ENCODE data around the gene POU2F1.
"Not testable (repeated sequence)": the region's sequence is repeated elsewhere in the genome, so short reads cannot be mapped to it uniquely, and the experiment has no call there.

POU2F1 gene

DNA sequence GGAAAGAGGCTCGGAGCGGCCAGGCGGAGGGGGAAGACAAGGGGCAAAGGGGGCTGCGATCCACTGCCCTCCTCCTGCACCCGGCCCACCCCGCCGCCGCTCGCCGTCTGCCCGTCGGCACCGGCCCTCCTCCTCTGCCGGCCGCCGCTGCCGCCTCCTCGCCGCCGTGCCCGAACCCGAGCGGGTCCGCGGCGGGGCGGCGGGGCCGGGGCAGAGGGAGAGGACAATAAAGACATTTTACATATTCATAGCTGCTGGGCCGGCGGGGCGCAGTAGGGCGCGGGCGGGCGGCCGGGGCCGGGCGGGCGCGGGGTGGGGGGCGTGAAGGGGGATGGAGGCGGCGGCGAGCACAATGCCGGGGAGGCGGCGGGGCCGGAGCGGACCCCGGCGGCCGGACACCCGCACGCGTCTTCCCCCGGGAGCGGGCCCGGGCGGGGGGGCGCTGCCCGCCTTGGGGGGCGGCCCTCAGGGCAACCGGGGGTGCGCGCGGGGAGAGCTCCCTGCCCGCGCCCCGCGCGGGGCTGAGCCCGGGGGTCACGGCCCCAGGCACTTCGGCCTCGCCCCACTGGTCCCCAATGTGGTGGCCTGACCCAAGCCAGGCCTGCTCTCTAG lies 546 bp downstream of the POU2F1 start:
- TF ChIP-seq CTCF (IDR thresholded peaks at IDR 0.05; ENCODE audit: extremely low read depth, insufficient read depth, missing control alignments) = no peak
- peak; percentile 26 for DNase-seq (ENCODE audit: low spot score)
- in situ Hi-C loops (cut with MboI; ENCODE audit: low pct_unique_long_range_greater_than_20kb, low sequenced_read_pairs, unreplicated experiment) = no loop called here

- TF ChIP-seq CTCF (IDR thresholded peaks at IDR 0.05; ENCODE audit: extremely low read depth, insufficient read depth, missing control alignments) = no peak
These were observed 1.3 kb downstream of the POU2F1 start for GRCh38 chr1:167221738-167222610.

DNA sequence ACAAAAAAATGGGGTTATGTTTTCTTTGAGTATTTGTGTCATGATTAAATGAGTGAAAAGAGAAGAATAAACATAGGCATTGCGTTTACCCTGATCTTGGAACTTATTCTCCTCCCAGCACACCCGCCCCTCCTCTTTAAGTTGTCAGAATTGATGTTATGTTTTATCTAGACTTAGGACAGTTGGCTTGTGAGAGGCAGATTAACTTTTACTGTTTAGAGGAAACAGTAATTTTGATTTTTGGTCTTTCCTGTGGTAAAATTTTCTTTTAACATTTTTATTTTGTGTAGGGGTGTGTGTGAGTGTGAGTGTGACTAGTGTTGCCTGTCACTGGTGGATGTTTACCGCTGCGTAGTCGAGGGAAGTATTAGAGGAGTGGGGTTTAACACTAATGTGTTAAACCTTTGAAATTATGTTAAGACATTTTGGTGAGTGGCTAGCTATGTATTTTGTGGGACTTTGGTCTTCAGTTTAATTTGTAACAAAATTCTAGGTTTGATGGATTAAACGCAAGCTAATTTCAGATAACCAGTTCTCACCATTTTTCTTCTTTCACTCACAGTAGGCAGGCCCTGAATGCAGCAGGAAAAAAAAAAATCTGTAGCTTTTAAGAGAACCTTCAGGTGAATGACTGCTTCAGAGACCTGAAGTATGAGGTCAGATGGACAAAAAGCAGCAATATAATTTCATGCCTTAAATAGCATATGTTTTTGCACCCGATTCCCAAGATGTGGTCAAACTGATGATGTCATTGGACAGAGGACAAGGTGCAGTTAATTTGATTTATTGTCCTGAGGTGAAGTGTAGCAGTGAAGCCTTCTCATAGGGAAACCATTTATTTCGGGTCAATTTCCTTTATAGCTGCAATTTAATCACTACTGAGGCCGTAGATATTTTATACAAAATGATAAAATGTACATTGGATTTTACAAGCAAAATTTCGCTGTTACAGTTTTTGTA lies 2.7 kb downstream of the POU2F1 start:
- DNase-seq (ENCODE audit: low spot score) = no peak
- in situ Hi-C loops (cut with MboI; ENCODE audit: low pct_unique_long_range_greater_than_20kb, low sequenced_read_pairs, unreplicated experiment) = no loop called here
- no peak for TF ChIP-seq CTCF (IDR thresholded peaks at IDR 0.05; ENCODE audit: extremely low read depth, insufficient read depth, missing control alignments)

More at GRCh38 chr1:167221738-167222610, 1.3 kb downstream of the POU2F1 start:
- DNase-seq (ENCODE audit: low spot score) = peak; percentile 63
- in situ Hi-C loops (cut with MboI; ENCODE audit: low pct_unique_long_range_greater_than_20kb, low sequenced_read_pairs, unreplicated experiment) = no loop called here

- in situ Hi-C loops (cut with MboI; ENCODE audit: low pct_unique_long_range_greater_than_20kb, low sequenced_read_pairs, unreplicated experiment); DNase-seq (ENCODE audit: low spot score): not testable (repeated sequence)
These were observed 4.1 kb downstream of the POU2F1 start for GRCh38 chr1:167224734-167225235.

DNA sequence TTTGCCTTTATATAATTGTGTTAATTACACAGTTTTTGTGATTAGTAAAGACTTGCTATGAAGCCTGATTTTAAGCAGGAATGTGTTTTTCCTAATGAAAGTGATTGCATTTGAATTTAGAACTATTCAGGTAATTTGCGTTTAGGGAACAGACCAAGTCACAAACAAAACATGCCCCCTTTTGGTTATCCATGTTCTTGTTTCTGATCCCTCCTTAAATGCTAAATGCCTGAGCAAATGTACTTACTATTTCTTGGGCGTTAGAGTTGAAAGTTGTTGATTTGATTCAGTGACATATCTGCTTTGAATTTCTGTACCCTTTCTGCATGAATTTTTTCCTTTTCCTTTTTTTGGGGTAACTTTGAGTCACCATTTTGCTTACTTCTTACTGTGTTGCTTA lies 5.2 kb downstream of the POU2F1 start:
- no peak for TF ChIP-seq CTCF (IDR thresholded peaks at IDR 0.05; ENCODE audit: extremely low read depth, insufficient read depth, missing control alignments)
- in situ Hi-C loops (cut with MboI; ENCODE audit: low pct_unique_long_range_greater_than_20kb, low sequenced_read_pairs, unreplicated experiment) = no loop called here
- no peak for DNase-seq (ENCODE audit: low spot score)

DNA sequence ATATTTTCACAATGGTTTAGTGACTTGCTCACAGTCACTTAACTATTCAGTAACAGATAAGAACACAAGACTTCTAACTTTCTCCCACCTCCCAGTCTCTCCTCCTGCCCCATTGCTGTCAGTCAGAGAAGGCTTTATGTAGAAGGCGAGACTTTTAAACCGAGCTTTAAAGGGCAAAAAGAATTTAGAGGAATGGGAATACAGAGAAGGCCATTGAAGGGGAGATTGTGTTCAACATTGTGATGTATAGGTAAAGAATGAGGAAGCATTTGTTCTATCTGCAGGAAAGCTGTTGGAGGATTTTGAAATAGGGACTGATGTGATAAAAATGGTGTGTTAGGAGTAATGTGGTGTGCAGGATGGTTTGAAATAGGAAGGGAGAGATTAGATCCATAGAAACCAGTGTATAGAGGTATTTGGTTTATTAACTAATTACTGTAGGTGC lies 7.3 kb downstream of the POU2F1 start:
- no peak for DNase-seq (ENCODE audit: low spot score)
- in situ Hi-C loops (cut with MboI; ENCODE audit: low pct_unique_long_range_greater_than_20kb, low sequenced_read_pairs, unreplicated experiment) = no loop called here
- no peak for TF ChIP-seq CTCF (IDR thresholded peaks at IDR 0.05; ENCODE audit: extremely low read depth, insufficient read depth, missing control alignments)
